GM12878 (cell line): ENCODE measurements around the gene PLIN3. TPM values are rescaled to one million over a fixed set of nuclear protein-coding genes. Genes with fewer than 3 reads are reported as not detected.
"Not testable (repeated sequence)": the region's sequence is repeated elsewhere in the genome, so short reads cannot be mapped to it uniquely, and the experiment has no call there.

Source experiments
- ATAC-seq: fragments of 200-7000 bp; cut with Tn5 transposase; 3 replicates; pipeline ENCODE4 v1.9.1; 2020; ENCODE audit warnings: mild to moderate bottlenecking, moderate library complexity
- BruUV-seq: library from RNA; stranded (reverse); fragments of 400-500 nt; replicated peaks from 2 replicates; lab custom pipeline; 2021; lab: Mats Ljungman, UMichigan
- CTCF ChIA-PET: fragments of 300-600 bp; sonication (Branson Sonifier 250); formaldehyde crosslinking; extraction: SDS; loops from one replicate; lab custom pipeline; 2021; ENCODE audit warnings: inconsistent platforms; lab: Yijun Ruan, JAX
- POLR2A ChIA-PET: fragments of 350-600 bp; formaldehyde crosslinking; extraction: SDS; loops from one replicate; lab custom pipeline; 2021; ENCODE audit warnings: inconsistent platforms; lab: Charles Lee
- RAD21 ChIA-PET: fragments of 300-600 bp; sonication (Branson Sonifier 250); formaldehyde crosslinking; loops from one replicate; lab custom pipeline; 2023; ENCODE audit warnings: antibody characterized with exemption; ENCODE audit not compliant: unreplicated experiment; lab: Charles Lee
- SMC1A ChIA-PET: fragments of 300-600 bp; sonication (Branson Sonifier 250); formaldehyde crosslinking; loops from one replicate; lab custom pipeline; 2023; ENCODE audit not compliant: unreplicated experiment, uncharacterized antibody; lab: Charles Lee
- DNase-seq: peaks from one replicate; pipeline ENCODE4 v3.0.0-alpha.2; 2011; ENCODE audit warnings: low read depth, low spot score
- FAIRE-seq: peaks from 3 replicates; lab custom pipeline; 2011; peaks lifted over from hg19 to GRCh38; lab: Jason Lieb, UNC
- H2AFZ ChIP-seq: 2 replicates; pipeline ENCODE4 v1.6.0; 2011; ENCODE audit warnings: low read depth, low read length, control low read depth; ENCODE audit not compliant: control insufficient read depth
- H3K27ac ChIP-seq: 2 replicates; pipeline ENCODE4 v1.5.1; 2011; ENCODE audit warnings: control low read depth; ENCODE audit not compliant: control insufficient read depth, insufficient read depth
- H3K27me3 ChIP-seq, 2 experiments: replicated peaks in 1 of 2; 2 replicates each; pipeline versions ENCODE4 v1.6.0 to v1.6.1; 2011; ENCODE audit warnings: low read length in 1 of 2; ENCODE audit not compliant: control insufficient read depth in 2 of 2, insufficient read depth in 2 of 2
- H3K36me3 ChIP-seq, 2 experiments: 2 replicates each; pipeline ENCODE4 v1.5.1; 2011; ENCODE audit warnings: low read length in 1 of 2; ENCODE audit not compliant: control insufficient read depth in 2 of 2, insufficient read depth in 2 of 2
- H3K4me1 ChIP-seq: 2 replicates; pipeline ENCODE4 v1.6.1; 2011; ENCODE audit warnings: mild to moderate bottlenecking, low read length, moderate library complexity, mixed read lengths; ENCODE audit not compliant: control insufficient read depth, insufficient read depth
- H3K4me2 ChIP-seq: 2 replicates; pipeline ENCODE4 v1.6.0; 2011; ENCODE audit warnings: control low read depth; ENCODE audit not compliant: control insufficient read depth, insufficient read depth
- H3K4me3 ChIP-seq: fragments of 200-600 bp; sonication (generic); 2 replicates; pipeline ENCODE4 v1.5.1; 2016
- H3K79me2 ChIP-seq: 2 replicates; pipeline ENCODE4 v1.6.0; 2011; ENCODE audit warnings: low read length; ENCODE audit not compliant: control insufficient read depth, insufficient read depth
- H3K9ac ChIP-seq: 2 replicates; pipeline ENCODE4 v1.8.0; 2011; ENCODE audit warnings: low read length, control low read depth, mixed read lengths; ENCODE audit not compliant: control insufficient read depth, insufficient read depth
- H3K9me3 ChIP-seq: replicated peaks from 3 replicates; pipeline ENCODE4 v1.5.1; 2011; ENCODE audit warnings: mild to moderate bottlenecking, low read length; ENCODE audit not compliant: control insufficient read depth, insufficient read depth
- H4K20me1 ChIP-seq: 2 replicates; pipeline ENCODE4 v1.6.0; 2011; ENCODE audit not compliant: control insufficient read depth, insufficient read depth
- WGBS: methylation state at CpG from one replicate; pipeline ENCODE4 v1.1.6; 2016; ENCODE audit warnings: low lambda C conversion rate; ENCODE audit not compliant: insufficient replicate concordance, insufficient coverage; ENCODE audit errors: missing lambda C conversion rate; 5-methylcytosine and 5-hydroxymethylcytosine counted together
- in situ Hi-C: fragments of 300-500 bp; cut with MboI; formaldehyde crosslinking; loops from 9 replicates; pipeline ENCODE4 v1.14.3; 2018; ENCODE audit warnings: mixed read lengths
- intact Hi-C: fragments of 100-400 bp; cut with micrococcal nuclease; formaldehyde crosslinking; loops from one replicate; pipeline ENCODE4 v1.14.2; 2022; ENCODE audit not compliant: unreplicated experiment
- polyA plus RNA-seq, 11 experiments: library from polyadenylated mRNA; depleted of rRNA in 4 of 11; unstranded in 6 of 11; stranded (reverse) in 5 of 11; fragments of >200 nt; fragmentation: Nextera tagmentation in 4 of 11; fragmentation: Illumina TruSeq in 1 of 11; extraction: Ambion mirVana in 4 of 11; extraction: Trizol in 1 of 11; gene quantifications; 1 replicate in 1 of 11; 2 replicates in 10 of 11; pipeline versions ENCODE4 v1.2.1 to v1.2.3, GENCODE V29; 2011 to 2016; ENCODE audit warnings: inconsistent platforms in 2 of 11, missing spikeins in 2 of 11, low read depth in 1 of 11
- total RNA-seq, 4 experiments: library from RNA; depleted of rRNA in 3 of 4; stranded (reverse); fragments of >200 nt in 3 of 4; fragmentation: Illumina TruSeq in 1 of 4; extraction: Trizol in 1 of 4; gene quantifications; 2 replicates each; pipeline versions ENCODE4 v1.2.1 to v1.2.3, GENCODE V29; 2013 to 2021

The PLIN3 gene
- total and polyA plus RNA-seq, 10 of the 15 experiments (the other 5 are each of a cell fraction or from before 2014, with no cell fraction given): 7.7 to 71.4 (median 66.8) TPM

DNA sequence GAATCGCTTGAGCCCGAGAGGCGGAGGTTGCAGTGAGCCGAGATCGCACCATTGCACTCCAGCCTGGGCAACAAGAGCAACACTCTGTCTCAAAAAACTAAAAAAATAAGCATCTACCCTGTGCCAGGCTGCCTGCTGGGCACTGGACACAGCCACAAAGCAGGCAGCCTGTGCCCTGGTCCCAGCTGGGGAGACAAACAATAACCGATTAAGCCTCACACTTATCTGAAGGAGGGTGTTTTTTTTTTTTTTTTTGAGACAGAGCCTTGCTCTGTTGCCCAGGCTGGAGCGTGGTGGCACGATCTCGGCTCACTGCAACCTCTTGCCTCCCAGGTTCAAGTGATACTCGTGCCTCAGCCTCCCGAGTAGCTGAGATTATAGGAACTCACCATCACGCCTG, 11.0 kb downstream of the PLIN3 start:
- DNase-seq, H2AFZ ChIP-seq, H3K4me3 ChIP-seq, H3K27ac ChIP-seq, H3K4me1 ChIP-seq, ATAC-seq, intact Hi-C loops, H3K79me2 ChIP-seq, RAD21 ChIA-PET, in situ Hi-C loops, BruUV-seq, H3K27me3 ChIP-seq, FAIRE-seq, H3K9ac ChIP-seq, H4K20me1 ChIP-seq, H3K9me3 ChIP-seq, H3K4me2 ChIP-seq: not testable (repeated sequence)
- ChIA-PET POLR2A (interaction anchor here (0.6 kb wide), 1 partner anchor 88 kb away, joined by 3 read pairs; no protein-coding TSS in a partner anchor), SMC1A (interaction anchor here (13.9 kb wide), 1 partner anchor 45 kb away, joined by 176 read pairs; no protein-coding TSS in a partner anchor), CTCF (interaction anchor here (0.7 to 10.7 kb wide), 4 partner anchors 9 to 55 kb away, joined by 3 to 346 read pairs (median 6); no protein-coding TSS in a partner anchor)
- 97% methylated on average over 12 of the region's 12 CpGs for WGBS
- H3K36me3 ChIP-seq: peaks cover 10 to 12% of the 10 kb centered on the region in 2 experiments; a peak in 3 of 4 replicates

DNA sequence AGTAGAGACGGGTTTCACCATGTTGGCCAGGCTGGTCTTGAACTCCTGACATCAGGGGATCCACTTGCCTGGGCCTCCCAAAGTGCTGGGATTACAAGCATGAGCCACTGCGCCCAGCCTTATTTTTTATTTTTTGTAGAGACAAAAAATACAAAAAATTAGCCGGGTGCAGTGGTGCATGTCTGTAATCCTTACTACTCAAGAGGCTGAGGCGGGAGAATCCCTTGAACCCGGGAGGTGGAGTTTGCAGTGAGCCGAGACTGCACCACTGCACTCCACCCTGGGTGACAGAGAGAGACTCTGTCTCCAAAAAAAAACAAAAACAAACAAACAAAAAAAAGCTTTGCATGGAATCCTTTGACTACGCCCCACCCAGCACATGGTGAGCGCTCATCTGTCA, 14.0 kb downstream of the PLIN3 start:
- H3K36me3 ChIP-seq, DNase-seq, H3K9me3 ChIP-seq, H3K4me3 ChIP-seq, H2AFZ ChIP-seq, ATAC-seq, FAIRE-seq, H3K4me2 ChIP-seq, H4K20me1 ChIP-seq, H3K27ac ChIP-seq, intact Hi-C loops, H3K9ac ChIP-seq, BruUV-seq, H3K27me3 ChIP-seq, H3K79me2 ChIP-seq: not testable (repeated sequence)
- in situ Hi-C loops: loop anchor here (5.0 kb wide), 1 partner anchor 46 kb away; no protein-coding TSS in a partner anchor
- ChIA-PET POLR2A (interaction anchor here (0.6 to 1.1 kb wide), 6 partner anchors 9 to 1118 kb away, joined by 3 to 6 read pairs (median 4); no protein-coding TSS in a partner anchor), SMC1A (interaction anchor here (0.8 to 13.9 kb wide), 4 partner anchors 9 to 58 kb away, joined by 3 to 176 read pairs (median 14); no protein-coding TSS in a partner anchor), RAD21 (interaction anchor here (1.3 to 7.6 kb wide), 2 partner anchors 42 to 177 kb away, joined by 4 to 158 read pairs; no protein-coding TSS in a partner anchor), CTCF (interaction anchor here (1.4 to 10.7 kb wide), 3 partner anchors 11 to 58 kb away, joined by 6 to 346 read pairs (median 7); no protein-coding TSS in a partner anchor)
- 86% methylated on average over 8 of the region's 8 CpGs for WGBS
- H3K4me1 ChIP-seq: peaks cover 28% of the 10 kb centered on the region
